ENCODE results near the gene AKNAD1. TPM values are rescaled to one million over a fixed set of nuclear protein-coding genes. Genes with fewer than 3 reads are reported as not detected.

AKNAD1 gene
- polyA plus RNA-seq, 1 donor from 2014 or later: not detected

DNA sequence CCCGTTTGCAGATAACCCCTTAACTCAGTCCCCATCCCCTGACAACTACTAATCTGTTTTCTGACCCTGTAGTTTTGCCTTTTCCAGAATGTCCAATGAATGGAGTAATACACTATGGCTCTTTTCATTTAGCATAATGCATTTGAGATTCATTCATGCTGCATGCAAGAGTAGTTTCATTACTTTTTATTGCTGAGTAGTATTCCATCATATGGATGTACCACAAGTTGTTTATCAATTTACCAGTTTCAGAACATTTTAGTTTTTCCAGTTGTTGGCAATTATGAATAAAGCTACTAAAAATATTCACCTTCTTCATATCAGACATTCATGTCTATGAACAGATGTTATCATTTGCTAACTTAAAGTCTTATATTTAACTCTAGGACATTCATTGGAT, 65.1 kb downstream of the AKNAD1 start:
- H3K36me3 ChIP-seq (ENCODE audit: insufficient read depth, low read length): no peaks in the 10 kb centered on the region
- no peak overlapping the region for H3K27ac ChIP-seq (ENCODE audit: low read length)
- H2AFZ ChIP-seq (ENCODE audit: low read depth, low read length): no peak overlapping the region
- H3K9ac ChIP-seq (ENCODE audit: low read length): no peak overlapping the region
- no peaks in the 10 kb centered on the region for H3F3A ChIP-seq (ENCODE audit: insufficient read depth, low read length, poor library complexity, severe bottlenecking)
- H3K9me3 ChIP-seq (ENCODE audit: low read length): no peaks in the 10 kb centered on the region
- H3K4me3 ChIP-seq (ENCODE audit: low read length): no peak overlapping the region
- no peaks in the 10 kb centered on the region for H3K27me3 ChIP-seq (ENCODE audit: insufficient read depth, low read depth, low read length)
- H4K20me1 ChIP-seq (ENCODE audit: insufficient read depth): no peaks in the 10 kb centered on the region
- H3K4me2 ChIP-seq (ENCODE audit: low read length): no peak overlapping the region
- TF ChIP-seq EP300 (conservative IDR thresholded peaks at IDR 0.05; ENCODE audit: poor library complexity, severe bottlenecking) (no peak), RAD21 (conservative IDR thresholded peaks at IDR 0.05) (no peak), EZH2 (IDR thresholded peaks at IDR 0.05; ENCODE audit: borderline replicate concordance, insufficient read depth, low read length, poor library complexity, severe bottlenecking) (no peak), MXI1 (conservative IDR thresholded peaks at IDR 0.05; ENCODE audit: poor library complexity, severe bottlenecking) (no peak), TAF1 (IDR thresholded peaks at IDR 0.05; ENCODE audit: low read depth) (no peak), POLR2AphosphoS5 (IDR thresholded peaks at IDR 0.05) (no peak), SMC3 (conservative IDR thresholded peaks at IDR 0.05; ENCODE audit: poor library complexity) (no peak)
- TF ChIP-seq, protein P1, sequence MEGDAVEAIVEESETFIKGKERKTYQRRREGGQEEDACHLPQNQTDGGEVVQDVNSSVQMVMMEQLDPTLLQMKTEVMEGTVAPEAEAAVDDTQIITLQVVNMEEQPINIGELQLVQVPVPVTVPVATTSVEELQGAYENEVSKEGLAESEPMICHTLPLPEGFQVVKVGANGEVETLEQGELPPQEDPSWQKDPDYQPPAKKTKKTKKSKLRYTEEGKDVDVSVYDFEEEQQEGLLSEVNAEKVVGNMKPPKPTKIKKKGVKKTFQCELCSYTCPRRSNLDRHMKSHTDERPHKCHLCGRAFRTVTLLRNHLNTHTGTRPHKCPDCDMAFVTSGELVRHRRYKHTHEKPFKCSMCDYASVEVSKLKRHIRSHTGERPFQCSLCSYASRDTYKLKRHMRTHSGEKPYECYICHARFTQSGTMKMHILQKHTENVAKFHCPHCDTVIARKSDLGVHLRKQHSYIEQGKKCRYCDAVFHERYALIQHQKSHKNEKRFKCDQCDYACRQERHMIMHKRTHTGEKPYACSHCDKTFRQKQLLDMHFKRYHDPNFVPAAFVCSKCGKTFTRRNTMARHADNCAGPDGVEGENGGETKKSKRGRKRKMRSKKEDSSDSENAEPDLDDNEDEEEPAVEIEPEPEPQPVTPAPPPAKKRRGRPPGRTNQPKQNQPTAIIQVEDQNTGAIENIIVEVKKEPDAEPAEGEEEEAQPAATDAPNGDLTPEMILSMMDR (IDR thresholded peaks at IDR 0.05; ENCODE audit: poor library complexity, severe bottlenecking): no peak
- TF ChIP-seq, protein P2, sequence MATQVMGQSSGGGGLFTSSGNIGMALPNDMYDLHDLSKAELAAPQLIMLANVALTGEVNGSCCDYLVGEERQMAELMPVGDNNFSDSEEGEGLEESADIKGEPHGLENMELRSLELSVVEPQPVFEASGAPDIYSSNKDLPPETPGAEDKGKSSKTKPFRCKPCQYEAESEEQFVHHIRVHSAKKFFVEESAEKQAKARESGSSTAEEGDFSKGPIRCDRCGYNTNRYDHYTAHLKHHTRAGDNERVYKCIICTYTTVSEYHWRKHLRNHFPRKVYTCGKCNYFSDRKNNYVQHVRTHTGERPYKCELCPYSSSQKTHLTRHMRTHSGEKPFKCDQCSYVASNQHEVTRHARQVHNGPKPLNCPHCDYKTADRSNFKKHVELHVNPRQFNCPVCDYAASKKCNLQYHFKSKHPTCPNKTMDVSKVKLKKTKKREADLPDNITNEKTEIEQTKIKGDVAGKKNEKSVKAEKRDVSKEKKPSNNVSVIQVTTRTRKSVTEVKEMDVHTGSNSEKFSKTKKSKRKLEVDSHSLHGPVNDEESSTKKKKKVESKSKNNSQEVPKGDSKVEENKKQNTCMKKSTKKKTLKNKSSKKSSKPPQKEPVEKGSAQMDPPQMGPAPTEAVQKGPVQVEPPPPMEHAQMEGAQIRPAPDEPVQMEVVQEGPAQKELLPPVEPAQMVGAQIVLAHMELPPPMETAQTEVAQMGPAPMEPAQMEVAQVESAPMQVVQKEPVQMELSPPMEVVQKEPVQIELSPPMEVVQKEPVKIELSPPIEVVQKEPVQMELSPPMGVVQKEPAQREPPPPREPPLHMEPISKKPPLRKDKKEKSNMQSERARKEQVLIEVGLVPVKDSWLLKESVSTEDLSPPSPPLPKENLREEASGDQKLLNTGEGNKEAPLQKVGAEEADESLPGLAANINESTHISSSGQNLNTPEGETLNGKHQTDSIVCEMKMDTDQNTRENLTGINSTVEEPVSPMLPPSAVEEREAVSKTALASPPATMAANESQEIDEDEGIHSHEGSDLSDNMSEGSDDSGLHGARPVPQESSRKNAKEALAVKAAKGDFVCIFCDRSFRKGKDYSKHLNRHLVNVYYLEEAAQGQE (IDR thresholded peaks at IDR 0.05; ENCODE audit: borderline replicate concordance): no peak
- no peaks in the 10 kb centered on the region for H3K9me2 ChIP-seq (ENCODE audit: insufficient read depth, low read length)
- H3K79me2 ChIP-seq (replicated peaks; ENCODE audit: insufficient read depth, low read length): no peaks in the 10 kb centered on the region

DNA sequence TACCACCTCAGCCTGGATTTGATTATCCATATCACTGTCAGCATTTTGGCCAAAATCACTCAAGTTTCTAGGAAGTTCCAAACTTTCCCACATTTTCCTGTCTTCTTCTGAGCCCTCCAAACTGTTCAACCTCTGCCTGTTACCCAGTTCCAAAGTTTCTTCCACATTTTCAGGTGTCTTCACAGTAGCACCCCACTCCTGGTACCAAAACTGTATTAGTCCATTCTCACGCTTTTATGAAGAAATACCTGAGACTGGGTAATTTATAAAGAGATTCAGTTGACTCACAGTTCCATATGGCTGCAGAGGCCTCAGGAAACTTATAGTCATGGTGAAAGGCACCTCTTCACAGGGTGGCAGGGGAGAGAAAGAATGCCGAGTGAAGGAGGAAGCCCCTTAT, 71.0 kb downstream of the AKNAD1 start:
- Histone ChIP-seq H3K36me3 (ENCODE audit: insufficient read depth, low read length) (peaks cover 4% of the 10 kb centered on the region), H3K27me3 (ENCODE audit: insufficient read depth, low read depth, low read length) (no peaks in the 10 kb centered on the region), H2AFZ (ENCODE audit: low read depth, low read length) (no peak overlapping the region), H3K79me2 (replicated peaks; ENCODE audit: insufficient read depth, low read length) (no peaks in the 10 kb centered on the region), H3K9ac (ENCODE audit: low read length) (no peak overlapping the region), H3K9me2 (ENCODE audit: insufficient read depth, low read length) (no peaks in the 10 kb centered on the region), H3K4me3 (ENCODE audit: low read length) (no peak overlapping the region), H3K27ac (ENCODE audit: low read length) (no peak overlapping the region), H4K20me1 (ENCODE audit: insufficient read depth) (no peaks in the 10 kb centered on the region), H3K4me2 (ENCODE audit: low read length) (no peak overlapping the region), H3F3A (ENCODE audit: insufficient read depth, low read length, poor library complexity, severe bottlenecking) (no peaks in the 10 kb centered on the region), H3K9me3 (ENCODE audit: low read length) (peaks cover 4% of the 10 kb centered on the region)
- TF ChIP-seq, protein P1 (IDR thresholded peaks at IDR 0.05; ENCODE audit: poor library complexity, severe bottlenecking): no peak
- TF ChIP-seq, protein P2 (IDR thresholded peaks at IDR 0.05; ENCODE audit: borderline replicate concordance): no peak
- TF ChIP-seq TAF1 (IDR thresholded peaks at IDR 0.05; ENCODE audit: low read depth): no peak
- no peak for TF ChIP-seq EP300 (conservative IDR thresholded peaks at IDR 0.05; ENCODE audit: poor library complexity, severe bottlenecking)
- no peak for TF ChIP-seq MXI1 (conservative IDR thresholded peaks at IDR 0.05; ENCODE audit: poor library complexity, severe bottlenecking)
- TF ChIP-seq RAD21 (conservative IDR thresholded peaks at IDR 0.05): no peak
- no peak for TF ChIP-seq EZH2 (IDR thresholded peaks at IDR 0.05; ENCODE audit: borderline replicate concordance, insufficient read depth, low read length, poor library complexity, severe bottlenecking)
- TF ChIP-seq SMC3 (conservative IDR thresholded peaks at IDR 0.05; ENCODE audit: poor library complexity): no peak
- no peak for TF ChIP-seq POLR2AphosphoS5 (IDR thresholded peaks at IDR 0.05)
